ENCODE measurements around the gene SEH1L.
"Not testable (repeated sequence)": the region's sequence is repeated elsewhere in the genome, so short reads cannot be mapped to it uniquely, and the experiment has no call there.

The SEH1L gene

GRCh38 chr18:12995424-12995823 is 47.6 kb downstream of the SEH1L start:
- DNase-seq (ENCODE audit: low read depth in 3 of 3, low spot score in 1 of 3): no peak

- no peak for DNase-seq (ENCODE audit: low read depth in 3 of 3, low spot score in 1 of 3)
Measured at GRCh38 chr18:12995952-12996477, 48.2 kb downstream of the SEH1L start.

- no peak for DNase-seq (ENCODE audit: low read depth in 3 of 3, low spot score in 1 of 3)
Measured at GRCh38 chr18:12996661-12997292, 49.0 kb downstream of the SEH1L start.

DNA sequence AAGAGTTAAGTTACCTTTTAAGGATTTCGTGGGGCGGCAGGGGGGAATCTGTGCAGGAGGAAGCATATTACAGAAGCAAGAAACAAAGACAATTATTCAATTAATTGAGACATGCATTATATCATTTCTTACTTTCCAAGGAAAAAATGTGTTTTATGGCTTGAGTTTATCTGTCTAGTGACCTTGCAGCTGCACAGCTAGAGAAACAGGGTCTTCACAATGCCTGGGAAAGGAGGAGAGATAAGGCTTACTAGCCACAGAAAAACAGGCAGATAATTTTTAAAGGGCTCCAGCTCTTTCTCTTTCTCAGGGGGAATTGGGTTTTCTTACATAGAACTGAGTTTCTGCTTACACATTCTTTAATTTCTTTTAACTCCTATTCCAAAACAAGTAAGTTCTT is 49.5 kb downstream of the SEH1L start:
- not testable (repeated sequence) for DNase-seq (ENCODE audit: low read depth in 3 of 3, low spot score in 1 of 3)

DNA sequence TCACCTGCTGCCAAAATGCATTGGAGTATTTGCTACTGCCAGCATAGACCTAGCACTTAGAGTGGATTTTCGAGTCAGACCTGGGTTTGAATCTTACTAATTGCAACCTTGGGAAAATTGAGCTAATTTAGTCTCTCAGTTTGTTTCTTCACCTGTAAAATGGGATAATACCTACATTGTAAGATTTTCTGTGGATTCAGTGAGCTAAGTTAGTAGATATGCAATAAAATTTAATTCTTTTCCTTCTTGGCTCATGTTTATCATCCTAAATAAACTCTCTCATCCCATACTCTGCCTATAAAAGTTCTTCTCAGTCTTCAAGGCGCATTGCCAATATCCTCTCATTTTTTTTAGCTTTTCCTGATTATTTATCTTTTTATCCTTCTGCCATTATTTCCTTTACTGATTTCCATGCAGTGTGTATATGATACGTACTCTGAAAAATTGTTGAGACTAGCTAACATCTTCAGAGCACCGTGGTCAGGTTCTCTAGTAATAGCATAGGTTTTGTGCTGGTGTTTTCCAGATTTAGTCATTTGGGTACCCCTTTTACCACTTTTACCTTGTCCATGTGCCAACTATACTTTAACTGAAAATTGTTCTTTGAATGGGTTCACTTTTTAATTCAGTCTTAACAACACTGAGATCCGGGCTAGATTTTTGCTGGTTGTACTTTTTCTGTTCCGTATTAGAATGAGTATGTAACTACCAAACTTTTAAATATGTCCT is 50.7 kb downstream of the SEH1L start:
- DNase-seq (ENCODE audit: low read depth in 3 of 3, low spot score in 1 of 3): no peak

DNA sequence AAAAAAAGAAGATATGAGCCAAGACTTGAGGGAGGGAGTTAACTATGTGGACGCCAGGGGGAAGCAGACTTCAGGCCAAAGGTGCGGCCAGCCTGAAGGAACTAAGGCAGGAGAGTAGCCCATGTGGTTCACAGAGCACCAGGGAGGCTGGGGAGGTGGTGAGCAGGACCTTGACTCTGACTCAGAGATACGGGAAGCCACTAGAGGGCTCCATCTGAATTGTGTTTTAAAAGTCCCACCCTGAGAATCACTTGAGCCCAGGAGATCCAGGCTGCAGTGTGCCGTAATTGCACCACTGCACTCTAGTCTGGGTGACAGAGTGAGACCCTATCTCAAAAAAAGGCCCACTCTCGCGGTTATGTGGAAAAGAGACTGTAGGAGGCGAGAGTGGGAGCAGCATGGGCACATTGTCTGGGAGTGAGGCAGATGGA is 55.7 kb downstream of the SEH1L start:
- DNase-seq (ENCODE audit: low read depth in 3 of 3, low spot score in 1 of 3): no peak

DNA sequence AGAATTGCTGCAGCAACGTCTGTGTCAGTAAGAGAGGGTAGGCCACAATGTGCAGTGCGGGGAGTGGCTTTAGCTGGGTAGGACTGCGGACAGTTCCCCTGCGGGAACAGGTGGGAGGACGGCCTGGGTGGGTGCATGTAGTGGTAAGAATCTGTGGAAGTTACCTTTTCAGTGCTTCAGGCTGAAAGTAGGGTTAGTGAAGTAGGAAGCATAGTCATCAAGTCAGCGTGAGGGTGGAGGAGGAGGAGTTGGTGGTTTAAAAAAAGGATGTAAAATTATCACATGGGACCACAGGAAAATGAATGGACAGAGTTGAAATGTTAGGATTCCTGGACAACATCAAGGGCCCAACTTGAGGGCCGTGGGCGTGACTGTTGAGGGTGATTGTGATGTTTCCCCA is 56.6 kb downstream of the SEH1L start:
- DNase-seq (ENCODE audit: low read depth in 3 of 3, low spot score in 1 of 3): no peak

DNA sequence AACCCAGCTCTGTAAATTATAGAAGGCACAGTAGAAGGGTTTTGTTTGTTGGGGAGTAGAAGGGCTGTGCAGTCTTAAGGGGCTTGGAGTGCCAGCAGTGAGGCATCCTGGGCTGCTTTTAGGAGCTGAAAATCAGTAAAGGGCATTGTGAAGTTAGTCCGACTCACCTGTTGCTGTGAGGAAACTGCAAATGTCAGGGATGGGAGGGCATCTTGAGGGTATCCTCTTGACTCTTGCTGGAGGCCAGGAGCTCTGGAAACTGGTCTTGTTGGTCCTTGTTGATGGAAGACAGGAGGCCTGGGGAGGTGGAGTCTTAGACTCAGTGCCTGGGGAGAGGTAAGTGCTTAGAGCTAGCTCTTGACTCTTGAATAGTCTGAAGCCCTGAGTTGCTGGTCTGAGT is 57.5 kb downstream of the SEH1L start:
- DNase-seq (ENCODE audit: low read depth in 3 of 3, low spot score in 1 of 3): no peak

- no peak for DNase-seq (ENCODE audit: low read depth in 3 of 3, low spot score in 1 of 3)
Measured at GRCh38 chr18:13006531-13007247, 58.9 kb downstream of the SEH1L start.

DNA sequence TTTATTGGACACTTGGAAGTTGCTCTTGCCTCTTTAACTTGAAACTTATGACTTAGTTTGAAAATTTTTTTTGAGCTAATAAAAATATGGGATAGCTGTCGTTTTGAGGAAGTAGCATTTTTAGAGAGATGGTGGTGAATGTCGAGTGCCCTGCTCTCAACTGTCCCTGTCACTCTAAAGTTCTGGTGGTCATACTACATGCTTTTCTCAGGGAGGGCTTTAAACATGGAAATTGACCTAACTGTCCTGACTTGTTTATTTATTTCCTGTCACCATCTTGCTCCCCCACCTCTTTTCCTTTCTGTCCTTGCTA is 59.4 kb downstream of the SEH1L start:
- no peak for DNase-seq (ENCODE audit: low read depth in 3 of 3, low spot score in 1 of 3)

DNA sequence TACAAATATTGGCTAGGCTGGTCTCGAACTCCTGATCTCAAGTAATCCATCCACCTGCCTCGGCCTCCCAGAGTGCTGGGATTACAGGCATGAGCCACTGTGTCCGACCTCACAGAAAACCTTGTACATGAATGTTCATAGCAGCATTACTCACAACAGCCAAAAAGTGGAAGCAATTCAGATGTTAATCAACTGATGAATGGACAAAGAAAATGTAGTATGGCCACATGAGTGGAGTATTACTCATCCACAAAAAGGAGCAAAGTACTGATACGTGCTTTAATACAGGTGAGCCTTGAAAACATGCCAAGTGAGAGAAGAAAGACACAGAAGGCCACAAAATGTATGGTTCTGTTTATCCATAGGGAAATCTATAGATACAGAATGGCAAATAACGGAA is 63.9 kb downstream of the SEH1L start:
- no peak for DNase-seq (ENCODE audit: low read depth in 3 of 3, low spot score in 1 of 3)

GRCh38 chr18:13014232-13014631 is 66.4 kb downstream of the SEH1L start:
- DNase-seq (ENCODE audit: low read depth in 3 of 3, low spot score in 1 of 3): no peak

- no peak for DNase-seq (ENCODE audit: low read depth in 3 of 3, low spot score in 1 of 3)
Measured at GRCh38 chr18:13014818-13015217, 67.0 kb downstream of the SEH1L start.

DNA sequence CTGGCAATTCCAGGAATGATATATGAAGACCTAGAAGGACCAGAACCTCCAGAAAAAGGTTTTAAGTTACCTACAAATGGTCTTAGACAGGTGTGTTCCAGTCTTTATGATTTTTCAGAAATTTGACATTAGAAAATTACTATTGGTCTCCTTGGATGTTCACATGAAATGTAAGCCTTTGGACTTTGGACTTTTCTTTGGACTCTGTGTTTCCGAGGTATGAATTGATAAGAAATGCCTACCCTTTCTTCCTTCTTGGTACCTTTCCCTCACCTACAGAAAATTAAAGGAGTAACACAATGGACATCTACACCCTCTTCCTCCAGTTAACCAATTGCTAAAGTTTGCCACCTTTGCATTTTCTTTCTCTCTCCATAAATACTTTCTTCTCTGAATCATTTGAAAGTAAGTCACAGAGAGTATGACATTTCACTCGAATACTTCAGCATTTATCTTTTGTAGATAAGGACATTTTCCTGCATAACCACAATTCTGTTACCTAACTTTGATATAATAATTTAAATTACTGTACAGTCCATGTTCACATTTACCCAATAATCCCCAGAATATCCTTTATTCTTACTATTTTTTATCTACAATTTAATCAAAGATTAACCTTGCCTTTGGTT is 69.5 kb downstream of the SEH1L start:
- no peak for DNase-seq (ENCODE audit: low read depth in 3 of 3, low spot score in 1 of 3)

DNA sequence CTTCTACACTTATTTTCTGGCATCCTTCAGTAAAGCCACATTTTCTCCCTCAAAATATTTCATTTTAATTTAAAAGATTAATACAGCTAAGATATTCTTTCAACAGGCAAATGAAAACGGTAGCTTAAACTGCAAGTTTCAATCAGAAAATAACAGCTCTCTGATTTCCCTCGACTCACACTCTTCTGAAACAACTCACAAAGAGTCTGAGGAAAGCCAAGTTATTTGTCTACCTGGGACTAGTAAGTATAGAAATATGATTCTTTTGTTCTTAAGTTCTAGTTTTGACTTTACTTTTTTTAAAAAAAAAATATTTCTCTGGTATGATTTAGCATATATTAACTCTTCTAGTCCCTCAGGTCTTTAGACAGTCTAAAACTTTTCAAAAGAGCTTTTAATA is 70.6 kb downstream of the SEH1L start:
- DNase-seq (ENCODE audit: low read depth in 3 of 3, low spot score in 1 of 3): no peak

GRCh38 chr18:13019301-13019700 is 71.5 kb downstream of the SEH1L start:
- no peak for DNase-seq (ENCODE audit: low read depth in 3 of 3, low spot score in 1 of 3)

- DNase-seq (ENCODE audit: low read depth in 3 of 3, low spot score in 1 of 3): no peak
Measured at GRCh38 chr18:13022644-13023043, 74.8 kb downstream of the SEH1L start.

GRCh38 chr18:13025233-13025632 is 77.4 kb downstream of the SEH1L start:
- no peak for DNase-seq (ENCODE audit: low read depth in 3 of 3, low spot score in 1 of 3)

DNA sequence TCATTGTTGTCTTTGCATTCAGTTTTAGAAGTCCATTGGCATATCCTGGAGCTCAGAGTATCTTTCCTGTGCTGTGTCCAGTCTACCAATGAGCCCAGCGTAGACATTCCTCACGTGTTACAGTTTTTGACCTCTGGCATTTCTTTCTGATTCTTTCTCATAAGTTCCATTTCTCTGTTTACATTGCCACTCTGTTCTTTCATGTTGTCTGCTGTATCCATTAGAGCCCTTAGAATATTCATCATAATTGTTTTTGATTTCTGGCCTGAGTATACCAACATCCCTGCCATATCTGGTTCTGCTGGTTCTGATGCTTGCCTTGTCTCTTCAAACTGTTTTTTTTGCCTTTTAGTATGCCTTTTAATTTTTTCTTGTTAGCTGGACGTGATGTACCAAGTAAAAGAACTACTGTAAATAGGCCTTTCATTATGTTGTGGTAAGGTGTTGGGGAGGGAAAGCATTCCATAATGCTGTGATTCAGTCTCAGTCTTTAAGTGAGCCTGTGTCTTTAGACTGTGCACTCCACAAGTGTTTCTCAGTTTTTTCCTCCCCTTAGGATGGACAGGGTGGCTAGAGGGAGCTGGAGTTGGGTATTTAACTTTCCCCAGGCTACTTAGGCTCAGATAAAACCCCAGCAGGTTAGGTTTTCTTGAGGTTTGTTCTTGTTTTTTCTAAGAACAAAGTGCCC is 78.9 kb downstream of the SEH1L start:
- no peak for DNase-seq (ENCODE audit: low read depth in 3 of 3, low spot score in 1 of 3)

GRCh38 chr18:13028869-13029268 is 81.1 kb downstream of the SEH1L start:
- no peak for DNase-seq (ENCODE audit: low read depth in 3 of 3, low spot score in 1 of 3)

DNA sequence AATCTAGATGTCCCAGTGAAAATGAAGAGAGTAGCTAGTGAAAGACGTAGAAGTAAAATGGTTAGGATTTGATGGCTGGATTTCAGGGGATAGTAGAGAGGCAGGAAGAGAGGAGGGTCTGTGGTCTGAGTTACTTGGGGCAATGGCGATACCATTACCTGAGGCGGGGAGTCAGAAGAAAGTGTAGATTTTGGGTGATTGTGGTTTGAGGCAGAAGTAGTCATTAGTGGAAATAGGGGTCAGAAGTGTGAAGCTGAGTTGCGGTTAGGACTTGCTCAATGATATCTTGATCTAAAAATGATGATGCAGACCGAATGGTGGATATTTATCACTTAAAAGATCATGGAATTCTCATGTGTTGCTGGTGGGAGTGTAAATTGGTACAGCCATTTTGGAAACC is 84.4 kb downstream of the SEH1L start:
- no peak for DNase-seq (ENCODE audit: low read depth in 3 of 3, low spot score in 1 of 3)

All from stimulated activated CD4-positive, alpha-beta T cell treated with anti-CD3 and anti-CD28 coated beads, TNF-alpha, amount 100 ng/mL, for 1 hour (primary cell).